Right atrium auricular region (tissue), 2 donors: ENCODE data around the gene GLB1L2. TPM values are rescaled to one million over a fixed set of nuclear protein-coding genes. Genes with fewer than 3 reads are reported as not detected.

Experiments
- DNase-seq: peaks from one replicate; pipeline ENCODE4 v3.0.0-alpha.2; 2019; ENCODE audit warnings: low spot score
- H3K27ac ChIP-seq, 2 donors: fragments of 200-600 bp; sonication (generic); 1 replicate in 1 of 2; 2 replicates in 1 of 2; pipeline ENCODE4 v1.5.1; 2016 to 2019
- H3K27me3 ChIP-seq, 2 donors: fragments of 200-600 bp; sonication (generic); one replicate each; pipeline versions ENCODE4 v1.5.1 to v1.6.0; 2017 to 2019
- H3K36me3 ChIP-seq: fragments of 200-600 bp; sonication (generic); one replicate; pipeline ENCODE4 v1.5.1; 2016
- H3K4me1 ChIP-seq, 2 donors: fragments of 200-600 bp; sonication (generic); one replicate each; pipeline versions ENCODE4 v1.5.1 to v1.6.0; 2017 to 2019
- H3K4me3 ChIP-seq, 2 donors: fragments of 200-600 bp; sonication (generic); 1 replicate in 1 of 2; 2 replicates in 1 of 2; pipeline ENCODE4 v1.5.1; 2017 to 2019; ENCODE audit warnings: mild to moderate bottlenecking in 1 of 2, moderate library complexity in 1 of 2
- H3K9me3 ChIP-seq, 2 donors: fragments of 200-600 bp; sonication (generic); one replicate each; pipeline ENCODE4 v1.5.1; 2019
- CTCF ChIP-seq, 2 donors: fragments of 200-600 bp; sonication (generic); IDR thresholded peaks; one replicate each; pipeline ENCODE4 v1.5.1; 2019; ENCODE audit warnings: antibody characterized with exemption in 2 of 2
- total RNA-seq, 2 donors: library from RNA; depleted of rRNA; stranded (reverse); fragments of >200 nt; gene quantifications; one replicate each; pipeline ENCODE4 v1.1.0, GENCODE V29; 2016

Gene GLB1L2
- total RNA-seq, 2 donors from 2014 or later: 0.22 to 2.4 TPM

- no peak overlapping the region for H3K27ac ChIP-seq
- H3K4me3 ChIP-seq: no peak overlapping the region
- DNase-seq: no peak
- H3K4me1 ChIP-seq: no peaks in the 10 kb centered on the region
- no peak for TF ChIP-seq CTCF (IDR thresholded peaks at IDR 0.05)
- H3K27me3 ChIP-seq: no peaks in the 10 kb centered on the region
- H3K9me3 ChIP-seq: no peaks in the 10 kb centered on the region
- no peaks in the 10 kb centered on the region for H3K36me3 ChIP-seq
These were observed 59.1 kb downstream of the GLB1L2 start for GRCh38 chr11:134390706-134391569.

GRCh38 chr11:134391656-134392055 is 59.9 kb downstream of the GLB1L2 start:
- Histone ChIP-seq H3K27me3 (no peaks in the 10 kb centered on the region), H3K4me1 (no peaks in the 10 kb centered on the region), H3K36me3 (no peaks in the 10 kb centered on the region), H3K27ac (no peak overlapping the region), H3K9me3 (no peaks in the 10 kb centered on the region), H3K4me3 (no peak overlapping the region)
- no peak for DNase-seq
- TF ChIP-seq CTCF (IDR thresholded peaks at IDR 0.05): no peak

DNA sequence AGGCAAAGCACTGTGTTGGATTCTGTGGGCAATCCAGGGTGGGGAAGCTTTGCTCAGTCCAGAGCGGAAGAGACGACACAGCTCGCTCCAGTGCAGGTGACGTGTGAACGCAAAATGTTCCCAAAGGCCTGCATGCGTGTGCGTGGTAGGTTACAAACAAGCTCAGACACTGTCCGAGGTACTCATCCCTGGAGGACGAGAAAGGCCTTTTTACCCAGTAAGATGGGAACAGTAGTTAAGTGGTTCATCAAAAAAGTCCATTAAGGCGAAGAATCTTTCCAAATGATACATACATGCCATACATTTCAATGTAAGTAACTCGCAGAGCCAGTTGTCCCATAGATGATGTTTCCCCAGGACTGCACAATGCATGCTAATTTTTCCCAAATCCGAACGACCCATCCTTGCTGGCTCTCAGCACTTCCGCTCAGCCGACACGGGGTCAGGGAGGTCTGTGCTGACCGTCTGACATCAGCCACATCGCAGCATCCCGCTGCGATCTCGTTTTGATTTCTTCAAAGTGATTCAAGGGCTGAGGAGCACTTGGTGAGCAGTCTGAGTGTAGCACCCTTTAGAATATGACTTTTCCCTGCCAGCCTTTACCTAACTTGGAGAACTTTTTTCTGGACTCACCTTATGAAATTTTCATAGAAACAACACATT is 61.3 kb downstream of the GLB1L2 start:
- Histone ChIP-seq H3K36me3 (no peaks in the 10 kb centered on the region), H3K27me3 (no peaks in the 10 kb centered on the region), H3K4me1 (no peaks in the 10 kb centered on the region), H3K27ac (no peak overlapping the region), H3K4me3 (no peak overlapping the region), H3K9me3 (no peaks in the 10 kb centered on the region)
- no peak for TF ChIP-seq CTCF (IDR thresholded peaks at IDR 0.05)
- DNase-seq: no peak

- H3K36me3 ChIP-seq: no peaks in the 10 kb centered on the region
- no peak overlapping the region for H3K27ac ChIP-seq
- H3K4me3 ChIP-seq: no peak overlapping the region
- H3K9me3 ChIP-seq: no peaks in the 10 kb centered on the region
- H3K27me3 ChIP-seq: no peaks in the 10 kb centered on the region
- TF ChIP-seq CTCF (IDR thresholded peaks at IDR 0.05): peak in 1 of 2 donors; percentile 23
- DNase-seq: no peak
- no peaks in the 10 kb centered on the region for H3K4me1 ChIP-seq
These were observed 61.9 kb downstream of the GLB1L2 start for GRCh38 chr11:134393638-134394037.

DNA sequence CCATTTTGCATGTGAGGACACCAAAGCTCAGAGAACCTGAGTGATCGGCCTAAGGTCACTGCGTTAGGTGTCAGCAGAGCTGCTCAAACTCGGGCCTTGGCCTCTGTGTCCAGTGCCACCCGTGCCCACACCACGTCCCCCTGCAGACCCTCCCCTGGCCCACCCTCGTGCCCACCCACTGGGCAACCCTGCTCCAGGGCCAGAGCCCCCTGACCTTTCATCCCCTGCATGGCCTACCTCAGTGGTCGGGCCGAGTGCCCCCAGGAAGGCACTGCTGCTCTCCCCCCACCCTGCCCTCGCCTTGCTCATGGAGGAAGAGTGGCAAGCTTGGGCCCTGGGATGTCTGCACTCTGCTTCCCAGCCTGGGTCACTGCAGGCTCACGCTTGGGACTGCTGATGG is 62.5 kb downstream of the GLB1L2 start:
- H3K27me3 ChIP-seq: no peaks in the 10 kb centered on the region
- no peaks in the 10 kb centered on the region for H3K36me3 ChIP-seq
- no peak for TF ChIP-seq CTCF (IDR thresholded peaks at IDR 0.05)
- no peak for DNase-seq
- no peak overlapping the region for H3K27ac ChIP-seq
- H3K9me3 ChIP-seq: no peaks in the 10 kb centered on the region
- H3K4me1 ChIP-seq: no peaks in the 10 kb centered on the region
- H3K4me3 ChIP-seq: no peak overlapping the region
